K562 (cell line): ENCODE data around the gene BEST2. TPM values are rescaled to one million over a fixed set of nuclear protein-coding genes. Genes with fewer than 3 reads are reported as not detected.

ENCODE experiments used
- CEBPZ ChIP-seq: fragments of 150-350 bp; IDR thresholded peaks from 2 replicates; pipeline ENCODE4 v1.6.1; 2014; ENCODE audit warnings: low read depth, mild to moderate bottlenecking, low read length, borderline replicate concordance
- ELK3 ChIP-seq: fragments of 450-650 bp; formaldehyde crosslinking; IDR thresholded peaks from 2 replicates; pipeline ENCODE4 v1.4.0; 2020; ENCODE audit warnings: mild to moderate bottlenecking
- EWSR1 ChIP-seq: fragments of 450-650 bp; IDR thresholded peaks from 2 replicates; pipeline ENCODE4 v1.6.1; 2018; ENCODE audit warnings: borderline replicate concordance, mild to moderate bottlenecking, low read depth, moderate library complexity; ENCODE audit not compliant: partially characterized antibody
- HOXB6 ChIP-seq: fragments of 250-450 bp; sonication (Bioruptor Pico); IDR thresholded peaks from 2 replicates; pipeline ENCODE4 v1.5.1; 2022; ENCODE audit warnings: mild to moderate bottlenecking, borderline replicate concordance
- NBN ChIP-seq: fragments of 450-650 bp; IDR thresholded peaks from 2 replicates; pipeline ENCODE4 v1.6.1; 2016; ENCODE audit warnings: low read depth, mild to moderate bottlenecking
- PBX2 ChIP-seq, 2 experiments: IDR thresholded peaks in 1 of 2; conservative IDR thresholded peaks in 1 of 2; 2 replicates each; pipeline ENCODE4 v1.6.1; 2016; ENCODE audit warnings: low read depth in 2 of 2, mild to moderate bottlenecking in 1 of 2, missing compliant biosample characterization in 1 of 2, missing genetic modification characterization in 1 of 2, moderate library complexity in 1 of 2
- PRMT5 ChIP-seq: sonication (generic); formaldehyde crosslinking; IDR thresholded peaks from 2 replicates; pipeline ENCODE4 v1.5.0; 2020; ENCODE audit warnings: missing genetic modification reagents
- SMARCC2 ChIP-seq: fragments of 450-650 bp; IDR thresholded peaks from 2 replicates; pipeline ENCODE4 v1.6.1; 2017; ENCODE audit warnings: antibody characterized with exemption, moderate library complexity, mild to moderate bottlenecking, low read depth
- SPI1 ChIP-seq: IDR thresholded peaks from 2 replicates; pipeline ENCODE4 v1.6.1; 2011; ENCODE audit warnings: low read depth, low read length, control low read depth, borderline replicate concordance
- SRSF3 ChIP-seq: fragments of 200-400 bp; formaldehyde crosslinking; IDR thresholded peaks from 2 replicates; pipeline ENCODE4 v1.6.1; 2016; ENCODE audit warnings: mild to moderate bottlenecking, low read length, moderate library complexity; ENCODE audit not compliant: insufficient read depth
- SUPT5H ChIP-seq: fragments of 450-650 bp; IDR thresholded peaks from 2 replicates; pipeline ENCODE4 v1.6.1; 2016
- TARDBP ChIP-seq: fragments of 450-650 bp; IDR thresholded peaks from 2 replicates; pipeline ENCODE4 v1.6.1; 2016
- ZBTB2 ChIP-seq: fragments of 450-650 bp; IDR thresholded peaks from 2 replicates; pipeline ENCODE4 v1.6.1; 2016; ENCODE audit warnings: antibody characterized with exemption
- ZBTB49 ChIP-seq: sonication (generic); formaldehyde crosslinking; IDR thresholded peaks from 2 replicates; pipeline ENCODE4 v1.8.0; 2022; ENCODE audit warnings: missing genetic modification reagents, mild to moderate bottlenecking, borderline replicate concordance
- ZEB2 ChIP-seq: fragments of 450-650 bp; IDR thresholded peaks from 2 replicates; pipeline ENCODE4 v1.6.1; 2016
- ZFP36 ChIP-seq: fragments of 150-350 bp; IDR thresholded peaks from 2 replicates; pipeline ENCODE4 v1.6.1; 2018; ENCODE audit warnings: low read length, low read depth; ENCODE audit not compliant: partially characterized antibody
- polyA plus RNA-seq, 8 experiments: library from polyadenylated mRNA; depleted of rRNA in 4 of 8; stranded (reverse) in 5 of 8; unstranded in 3 of 8; fragments of >200 nt; fragmentation: Nextera tagmentation in 2 of 8; fragmentation: Illumina TruSeq in 1 of 8; extraction: Ambion mirVana in 2 of 8; extraction: Trizol in 1 of 8; gene quantifications; 2 replicates each; pipeline versions ENCODE4 v1.2.1 to v1.2.3, GENCODE V29; 2011 to 2014; ENCODE audit warnings: inconsistent platforms in 1 of 8, missing spikeins in 1 of 8
- total RNA-seq, 7 experiments: library from RNA; depleted of rRNA in 6 of 7; stranded (reverse); fragments of >200 nt in 6 of 7; fragmentation: Illumina TruSeq in 2 of 7; extraction: Trizol in 2 of 7; gene quantifications; 2 replicates each; pipeline versions ENCODE4 v1.2.1 to v1.2.3, GENCODE V29; 2011 to 2021; ENCODE audit warnings: low replicate concordance in 1 of 7

Gene BEST2
- total and polyA plus RNA-seq, 9 of the 15 experiments (the other 6 are each of a cell fraction or from before 2014, with no cell fraction given), result not detected

GRCh38 chr19:12791345-12792050, 39.9 kb downstream of the BEST2 start, which contains the start of gene JUNB (continued):
- TF ChIP-seq SRSF3 (peak; percentile 87; the same call in 1 of the 2 replicates), SUPT5H (peak; percentile 100), SMARCC2 (no peak), ZFP36 (peak; percentile 44), SPI1 (peak; percentile 63), ZBTB2 (no peak; the same call in 1 of the 2 replicates), NBN (no peak), CEBPZ (no peak), HOXB6 (no peak), TARDBP (no peak), ZEB2 (0 out of 2 replicates have a peak, but pooled peaks have one; percentile 26), EWSR1 (no peak), ZBTB49 (CRISPR knock-in tag) (no peak), PBX2 (CRISPR knock-in tag; IDR thresholded peaks at IDR 0.05; ENCODE audit: low read depth) (no peak), PBX2 (tag; conservative IDR thresholded peaks at IDR 0.05; ENCODE audit: low read depth) (peak; percentile 19; the same call in 1 of the 2 replicates), PRMT5 (CRISPR knock-in tag) (no peak), ELK3 (no peak)
